ENCODE results near the gene BBS9.

DNA sequence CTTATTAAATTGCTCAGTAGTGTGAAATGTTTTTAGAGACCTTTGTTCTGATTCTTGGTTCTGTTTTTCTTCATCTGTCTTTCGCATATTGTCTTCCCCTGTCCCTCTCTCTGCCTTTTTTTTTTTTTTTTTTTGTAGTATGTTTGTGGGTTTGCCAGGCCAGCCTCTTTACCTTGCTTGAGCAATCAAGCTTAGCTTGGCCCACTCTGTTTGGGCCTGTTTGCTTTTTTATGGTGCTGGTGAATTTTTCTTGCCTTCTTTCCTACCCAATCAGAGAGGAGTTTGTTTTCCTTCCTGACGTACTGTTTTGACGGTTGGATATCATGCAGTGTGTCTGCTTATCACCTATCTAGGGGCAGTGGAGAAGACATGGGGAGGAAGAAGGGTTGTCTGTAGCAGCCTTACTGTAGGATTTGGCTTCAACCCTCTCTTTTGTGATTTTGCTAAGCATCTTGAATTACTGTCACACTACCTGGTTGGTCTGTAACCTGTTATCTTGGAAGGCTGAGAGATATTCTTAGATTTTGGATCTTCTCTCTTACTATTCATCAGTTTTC lies 64.0 kb downstream of the BBS9 start:
- TF ChIP-seq, protein P1, sequence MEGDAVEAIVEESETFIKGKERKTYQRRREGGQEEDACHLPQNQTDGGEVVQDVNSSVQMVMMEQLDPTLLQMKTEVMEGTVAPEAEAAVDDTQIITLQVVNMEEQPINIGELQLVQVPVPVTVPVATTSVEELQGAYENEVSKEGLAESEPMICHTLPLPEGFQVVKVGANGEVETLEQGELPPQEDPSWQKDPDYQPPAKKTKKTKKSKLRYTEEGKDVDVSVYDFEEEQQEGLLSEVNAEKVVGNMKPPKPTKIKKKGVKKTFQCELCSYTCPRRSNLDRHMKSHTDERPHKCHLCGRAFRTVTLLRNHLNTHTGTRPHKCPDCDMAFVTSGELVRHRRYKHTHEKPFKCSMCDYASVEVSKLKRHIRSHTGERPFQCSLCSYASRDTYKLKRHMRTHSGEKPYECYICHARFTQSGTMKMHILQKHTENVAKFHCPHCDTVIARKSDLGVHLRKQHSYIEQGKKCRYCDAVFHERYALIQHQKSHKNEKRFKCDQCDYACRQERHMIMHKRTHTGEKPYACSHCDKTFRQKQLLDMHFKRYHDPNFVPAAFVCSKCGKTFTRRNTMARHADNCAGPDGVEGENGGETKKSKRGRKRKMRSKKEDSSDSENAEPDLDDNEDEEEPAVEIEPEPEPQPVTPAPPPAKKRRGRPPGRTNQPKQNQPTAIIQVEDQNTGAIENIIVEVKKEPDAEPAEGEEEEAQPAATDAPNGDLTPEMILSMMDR (IDR thresholded peaks at IDR 0.05; ENCODE audit: poor library complexity, severe bottlenecking) = no peak
- TF ChIP-seq TAF1 (IDR thresholded peaks at IDR 0.05; ENCODE audit: low read depth) (no peak), EZH2 (IDR thresholded peaks at IDR 0.05; ENCODE audit: borderline replicate concordance, insufficient read depth, low read length, poor library complexity, severe bottlenecking) (no peak), EP300 (conservative IDR thresholded peaks at IDR 0.05; ENCODE audit: poor library complexity, severe bottlenecking) (no peak), POLR2AphosphoS5 (IDR thresholded peaks at IDR 0.05) (no peak), SMC3 (conservative IDR thresholded peaks at IDR 0.05; ENCODE audit: poor library complexity) (no peak), MXI1 (conservative IDR thresholded peaks at IDR 0.05; ENCODE audit: poor library complexity, severe bottlenecking) (no peak), RAD21 (conservative IDR thresholded peaks at IDR 0.05) (no peak)
- TF ChIP-seq, protein P2, sequence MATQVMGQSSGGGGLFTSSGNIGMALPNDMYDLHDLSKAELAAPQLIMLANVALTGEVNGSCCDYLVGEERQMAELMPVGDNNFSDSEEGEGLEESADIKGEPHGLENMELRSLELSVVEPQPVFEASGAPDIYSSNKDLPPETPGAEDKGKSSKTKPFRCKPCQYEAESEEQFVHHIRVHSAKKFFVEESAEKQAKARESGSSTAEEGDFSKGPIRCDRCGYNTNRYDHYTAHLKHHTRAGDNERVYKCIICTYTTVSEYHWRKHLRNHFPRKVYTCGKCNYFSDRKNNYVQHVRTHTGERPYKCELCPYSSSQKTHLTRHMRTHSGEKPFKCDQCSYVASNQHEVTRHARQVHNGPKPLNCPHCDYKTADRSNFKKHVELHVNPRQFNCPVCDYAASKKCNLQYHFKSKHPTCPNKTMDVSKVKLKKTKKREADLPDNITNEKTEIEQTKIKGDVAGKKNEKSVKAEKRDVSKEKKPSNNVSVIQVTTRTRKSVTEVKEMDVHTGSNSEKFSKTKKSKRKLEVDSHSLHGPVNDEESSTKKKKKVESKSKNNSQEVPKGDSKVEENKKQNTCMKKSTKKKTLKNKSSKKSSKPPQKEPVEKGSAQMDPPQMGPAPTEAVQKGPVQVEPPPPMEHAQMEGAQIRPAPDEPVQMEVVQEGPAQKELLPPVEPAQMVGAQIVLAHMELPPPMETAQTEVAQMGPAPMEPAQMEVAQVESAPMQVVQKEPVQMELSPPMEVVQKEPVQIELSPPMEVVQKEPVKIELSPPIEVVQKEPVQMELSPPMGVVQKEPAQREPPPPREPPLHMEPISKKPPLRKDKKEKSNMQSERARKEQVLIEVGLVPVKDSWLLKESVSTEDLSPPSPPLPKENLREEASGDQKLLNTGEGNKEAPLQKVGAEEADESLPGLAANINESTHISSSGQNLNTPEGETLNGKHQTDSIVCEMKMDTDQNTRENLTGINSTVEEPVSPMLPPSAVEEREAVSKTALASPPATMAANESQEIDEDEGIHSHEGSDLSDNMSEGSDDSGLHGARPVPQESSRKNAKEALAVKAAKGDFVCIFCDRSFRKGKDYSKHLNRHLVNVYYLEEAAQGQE (IDR thresholded peaks at IDR 0.05; ENCODE audit: borderline replicate concordance) = no peak

Data from neural cell (in vitro differentiated cells).